Activated CD4-positive, alpha-beta memory T cell treated with anti-CD3 and anti-CD28 coated beads for 36 hours (primary cell): ENCODE data around the gene UBTF. TPM values are rescaled to one million over a fixed set of nuclear protein-coding genes. Genes with fewer than 3 reads are reported as not detected.

Experiments used
- CTCF ChIA-PET: fragments of 350-600 bp; sonication (Branson Sonifier 250); formaldehyde crosslinking; loops from one replicate; lab custom pipeline; 2021; ENCODE audit warnings: antibody characterized with exemption, inconsistent platforms; lab: Charles Lee
- POLR2A ChIA-PET: fragments of 350-600 bp; sonication (Branson Sonifier 250); formaldehyde crosslinking; loops from one replicate; lab custom pipeline; 2021; ENCODE audit warnings: antibody characterized with exemption; lab: Charles Lee
- DNase-seq: peaks from one replicate; pipeline ENCODE4 v3.0.0-alpha.2; 2020
- H3K27ac Mint-ChIP-seq: one replicate; pipeline ENCODE4 v1.8.0; 2021; ENCODE audit warnings: mixed read lengths
- H3K27me3 Mint-ChIP-seq: one replicate; pipeline ENCODE4 v1.8.0; 2021; ENCODE audit warnings: mixed read lengths
- H3K36me3 Mint-ChIP-seq: one replicate; pipeline ENCODE4 v1.8.0; 2021; ENCODE audit warnings: mixed read lengths
- H3K4me1 Mint-ChIP-seq: one replicate; pipeline ENCODE4 v1.8.0; 2021; ENCODE audit warnings: low read depth, mixed read lengths
- H3K4me3 Mint-ChIP-seq: one replicate; pipeline ENCODE4 v1.8.0; 2021; ENCODE audit warnings: mild to moderate bottlenecking, mixed read lengths
- H3K9me3 Mint-ChIP-seq: one replicate; pipeline ENCODE4 v1.8.0; 2021; ENCODE audit warnings: mixed read lengths
- intact Hi-C: fragments of 100-400 bp; cut with micrococcal nuclease; formaldehyde crosslinking; loops from one replicate; pipeline ENCODE4 v1.15.1; 2023
- total RNA-seq, 2 experiments: library from RNA; stranded (reverse); gene quantifications; one replicate each; pipeline ENCODE4 v1.2.3, GENCODE V29; 2021

UBTF gene
- total RNA-seq, 2 experiments from 2014 or later: 112 to 118 TPM

- DNase-seq: peak; percentile 80
- Mint-ChIP-seq H3K4me1 (peaks cover 34% of the 10 kb centered on the region), H3K4me3 (no peak overlapping the region), H3K9me3 (no peaks in the 10 kb centered on the region), H3K27me3 (no peaks in the 10 kb centered on the region), H3K36me3 (peaks cover 38% of the 10 kb centered on the region), H3K27ac (peak overlapping the region; percentile 66)
- CTCF ChIA-PET: interaction anchor here (0.6 to 5.0 kb wide), 6 partner anchors 9 to 108 kb away, joined by 3 to 86 read pairs (median 8); partner anchors contain the start of gene TMUB2
- intact Hi-C loops: no loop called here
- POLR2A ChIA-PET: interaction anchor here (1.4 to 3.6 kb wide), 4 partner anchors 8 to 108 kb away, joined by 3 to 43 read pairs (median 5); partner anchors contain the start of gene ATXN7L3
Observed at GRCh38 chr17:44219108-44219615, 313 bp downstream of the UBTF start.

GRCh38 chr17:44218344-44219107, 949 bp downstream of the UBTF start:
- intact Hi-C loops: loop anchor here (1.0 kb wide), 3 partner anchors 8 to 32 kb away; partner anchors contain the start of gene TMUB2
- H3K4me1 Mint-ChIP-seq: peaks cover 40% of the 10 kb centered on the region
- peak overlapping the region; percentile 94 for H3K27ac Mint-ChIP-seq
- H3K9me3 Mint-ChIP-seq: no peaks in the 10 kb centered on the region
- no peaks in the 10 kb centered on the region for H3K27me3 Mint-ChIP-seq
- ChIA-PET POLR2A (interaction anchor here (1.0 to 3.6 kb wide), 5 partner anchors 8 to 109 kb away, joined by 3 to 43 read pairs (median 10); no protein-coding TSS in a partner anchor), CTCF (interaction anchor here (0.6 to 5.0 kb wide), 8 partner anchors 8 to 1231 kb away, joined by 3 to 86 read pairs (median 4); partner anchors contain the start of genes SLC25A39 and TMUB2)
- H3K36me3 Mint-ChIP-seq: peaks cover 44% of the 10 kb centered on the region
- peak overlapping the region; percentile 98 for H3K4me3 Mint-ChIP-seq
- peak; percentile 91 for DNase-seq

GRCh38 chr17:44217738-44218343, 1.6 kb downstream of the UBTF start:
- H3K27ac Mint-ChIP-seq: peak overlapping the region; percentile 94
- intact Hi-C loops: loop anchor here (1.0 kb wide), 3 partner anchors 8 to 32 kb away; partner anchors contain the start of gene TMUB2
- H3K4me1 Mint-ChIP-seq: peaks cover 46% of the 10 kb centered on the region
- POLR2A ChIA-PET: interaction anchor here (1.0 to 1.6 kb wide), 5 partner anchors 8 to 107 kb away, joined by 3 to 10 read pairs (median 7); partner anchors contain the start of genes SLC25A39 and TMUB2
- H3K4me3 Mint-ChIP-seq: peak overlapping the region; percentile 98
- H3K27me3 Mint-ChIP-seq: no peaks in the 10 kb centered on the region
- H3K36me3 Mint-ChIP-seq: peaks cover 50% of the 10 kb centered on the region
- CTCF ChIA-PET: interaction anchor here (0.6 to 5.0 kb wide), 8 partner anchors 7 to 1230 kb away, joined by 3 to 86 read pairs (median 7); partner anchors contain the start of gene TMUB2
- H3K9me3 Mint-ChIP-seq: no peaks in the 10 kb centered on the region
- DNase-seq: no peak

GRCh38 chr17:44216694-44217093, 2.8 kb downstream of the UBTF start:
- Mint-ChIP-seq H3K36me3 (peaks cover 52% of the 10 kb centered on the region), H3K27me3 (no peaks in the 10 kb centered on the region), H3K4me3 (peak overlapping the region; percentile 98), H3K4me1 (peaks cover 49% of the 10 kb centered on the region), H3K27ac (peak overlapping the region; percentile 94), H3K9me3 (no peaks in the 10 kb centered on the region)
- intact Hi-C loops: no loop called here
- ChIA-PET POLR2A (interaction anchor here (0.7 to 1.6 kb wide), 4 partner anchors 13 to 108 kb away, joined by 3 to 7 read pairs (median 4); partner anchors contain the start of genes SLC25A39 and TMUB2), CTCF (interaction anchor here (1.0 to 2.6 kb wide), 9 partner anchors 10 to 141 kb away, joined by 3 to 20 read pairs (median 6); partner anchors contain the start of genes GRN and TMUB2)
- no peak for DNase-seq

- DNase-seq: peak; percentile 66
- Mint-ChIP-seq H3K27ac (peak overlapping the region; percentile 94), H3K9me3 (no peaks in the 10 kb centered on the region), H3K27me3 (no peaks in the 10 kb centered on the region), H3K36me3 (peaks cover 55% of the 10 kb centered on the region), H3K4me3 (peak overlapping the region; percentile 98), H3K4me1 (peaks cover 53% of the 10 kb centered on the region)
- ChIA-PET POLR2A (interaction anchor here (1.5 to 1.6 kb wide), 2 partner anchors 30 to 109 kb away, joined by 5 to 7 read pairs; partner anchors contain the start of genes SLC25A39 and TMUB2), CTCF (interaction anchor here (1.0 to 2.6 kb wide), 8 partner anchors 9 to 141 kb away, joined by 3 to 20 read pairs (median 5); partner anchors contain the start of gene GRN)
- intact Hi-C loops: no loop called here
Observed at GRCh38 chr17:44216173-44216572, 3.3 kb downstream of the UBTF start.

- Mint-ChIP-seq H3K27ac (peak overlapping the region; percentile 94), H3K4me3 (no peak overlapping the region), H3K36me3 (peaks cover 56% of the 10 kb centered on the region), H3K4me1 (peaks cover 61% of the 10 kb centered on the region), H3K27me3 (no peaks in the 10 kb centered on the region), H3K9me3 (no peaks in the 10 kb centered on the region)
- DNase-seq: no peak
- POLR2A ChIA-PET: no interaction called here
- intact Hi-C loops: no loop called here
- CTCF ChIA-PET: interaction anchor here (1.0 kb wide), 1 partner anchor 136 kb away, joined by 4 read pairs; no protein-coding TSS in a partner anchor
Observed at GRCh38 chr17:44214896-44215295, 4.6 kb downstream of the UBTF start.

- CTCF ChIA-PET: no interaction called here
- intact Hi-C loops: no loop called here
- peaks cover 68% of the 10 kb centered on the region for H3K4me1 Mint-ChIP-seq
- POLR2A ChIA-PET: no interaction called here
- no peak overlapping the region for H3K4me3 Mint-ChIP-seq
- H3K36me3 Mint-ChIP-seq: peaks cover 63% of the 10 kb centered on the region
- no peak for DNase-seq
- H3K27me3 Mint-ChIP-seq: no peaks in the 10 kb centered on the region
- H3K27ac Mint-ChIP-seq: peak overlapping the region; percentile 94
- no peaks in the 10 kb centered on the region for H3K9me3 Mint-ChIP-seq
Observed at GRCh38 chr17:44214230-44214494, 5.3 kb downstream of the UBTF start.

GRCh38 chr17:44213403-44214229, 5.9 kb downstream of the UBTF start:
- H3K27ac Mint-ChIP-seq: peak overlapping the region; percentile 33
- peaks cover 66% of the 10 kb centered on the region for H3K36me3 Mint-ChIP-seq
- no peaks in the 10 kb centered on the region for H3K9me3 Mint-ChIP-seq
- no peak overlapping the region for H3K4me3 Mint-ChIP-seq
- no peak for DNase-seq
- intact Hi-C loops: no loop called here
- H3K27me3 Mint-ChIP-seq: no peaks in the 10 kb centered on the region
- peaks cover 71% of the 10 kb centered on the region for H3K4me1 Mint-ChIP-seq
- ChIA-PET POLR2A (no interaction called here), CTCF (interaction anchor here (1.1 to 1.3 kb wide), 3 partner anchors 10 to 140 kb away, joined by 3 to 5 read pairs (median 3); partner anchors contain the start of gene GRN)

GRCh38 chr17:44212507-44213402, 6.7 kb downstream of the UBTF start:
- H3K27ac Mint-ChIP-seq: peak overlapping the region; percentile 69
- peaks cover 77% of the 10 kb centered on the region for H3K4me1 Mint-ChIP-seq
- H3K4me3 Mint-ChIP-seq: no peak overlapping the region
- H3K36me3 Mint-ChIP-seq: peaks cover 72% of the 10 kb centered on the region
- DNase-seq: no peak
- ChIA-PET CTCF (interaction anchor here (0.6 to 3.9 kb wide), 6 partner anchors 9 to 141 kb away, joined by 3 to 69 read pairs (median 4); partner anchors contain the start of genes ATXN7L3 and GRN), POLR2A (interaction anchor here (1.1 to 4.1 kb wide), 2 partner anchors 8 to 11 kb away, joined by 3 to 43 read pairs; partner anchors contain the start of gene UBTF)
- intact Hi-C loops: no loop called here
- no peaks in the 10 kb centered on the region for H3K9me3 Mint-ChIP-seq
- H3K27me3 Mint-ChIP-seq: no peaks in the 10 kb centered on the region
